ENCODE measurements around the gene PDHX. TPM values are rescaled to one million over a fixed set of nuclear protein-coding genes. Genes with fewer than 3 reads are reported as not detected.
A peak's percentile ranks its signal among the peaks of the same experiment; 100 is the strongest.

Gene PDHX
- total RNA-seq, 1 donor from 2014 or later, result 31.8 TPM

DNA sequence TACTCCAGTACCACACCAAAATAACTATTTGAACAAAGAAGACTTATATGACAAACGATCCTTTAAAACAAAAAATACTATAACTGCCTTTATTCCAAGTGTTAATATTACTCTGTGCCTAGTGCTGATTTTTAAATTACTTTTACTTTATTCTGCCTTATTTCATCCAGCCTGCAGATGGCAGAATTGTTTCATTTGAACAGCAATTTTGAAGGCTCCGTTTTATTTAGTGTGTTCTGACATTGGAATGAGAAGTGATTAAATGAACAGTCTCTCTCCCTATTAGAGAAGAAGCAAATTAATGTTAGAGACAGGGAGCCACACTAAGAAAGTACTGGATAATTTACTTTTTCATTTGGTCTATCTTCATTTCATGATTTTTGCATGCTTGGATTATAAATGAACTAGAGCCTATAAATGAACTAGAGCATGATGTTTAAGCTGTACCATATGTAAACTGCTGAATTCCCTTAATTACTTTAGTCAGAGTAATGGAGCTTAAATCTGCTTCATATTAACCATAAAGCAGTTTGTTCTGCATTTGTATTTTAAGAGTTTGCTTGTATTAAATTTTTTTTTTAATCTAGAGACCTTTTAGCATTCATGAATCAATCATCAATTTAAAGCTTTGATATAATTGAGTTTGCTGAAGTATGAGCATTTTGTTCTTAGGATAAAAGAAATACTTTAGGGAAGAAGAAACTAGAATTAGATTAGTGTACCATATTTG, 9.8 kb downstream of the PDHX start:
- H3K4me1 Mint-ChIP-seq (ENCODE audit: unreplicated experiment), result peaks cover 15% of the 10 kb centered on the region
- H3K27ac Mint-ChIP-seq (ENCODE audit: unreplicated experiment), result no peak overlapping the region
- H3K27me3 Mint-ChIP-seq (ENCODE audit: unreplicated experiment), result peaks cover 1% of the 10 kb centered on the region
- H3K9me3 Mint-ChIP-seq (ENCODE audit: unreplicated experiment), result no peaks in the 10 kb centered on the region
- TF ChIP-seq, protein P1, sequence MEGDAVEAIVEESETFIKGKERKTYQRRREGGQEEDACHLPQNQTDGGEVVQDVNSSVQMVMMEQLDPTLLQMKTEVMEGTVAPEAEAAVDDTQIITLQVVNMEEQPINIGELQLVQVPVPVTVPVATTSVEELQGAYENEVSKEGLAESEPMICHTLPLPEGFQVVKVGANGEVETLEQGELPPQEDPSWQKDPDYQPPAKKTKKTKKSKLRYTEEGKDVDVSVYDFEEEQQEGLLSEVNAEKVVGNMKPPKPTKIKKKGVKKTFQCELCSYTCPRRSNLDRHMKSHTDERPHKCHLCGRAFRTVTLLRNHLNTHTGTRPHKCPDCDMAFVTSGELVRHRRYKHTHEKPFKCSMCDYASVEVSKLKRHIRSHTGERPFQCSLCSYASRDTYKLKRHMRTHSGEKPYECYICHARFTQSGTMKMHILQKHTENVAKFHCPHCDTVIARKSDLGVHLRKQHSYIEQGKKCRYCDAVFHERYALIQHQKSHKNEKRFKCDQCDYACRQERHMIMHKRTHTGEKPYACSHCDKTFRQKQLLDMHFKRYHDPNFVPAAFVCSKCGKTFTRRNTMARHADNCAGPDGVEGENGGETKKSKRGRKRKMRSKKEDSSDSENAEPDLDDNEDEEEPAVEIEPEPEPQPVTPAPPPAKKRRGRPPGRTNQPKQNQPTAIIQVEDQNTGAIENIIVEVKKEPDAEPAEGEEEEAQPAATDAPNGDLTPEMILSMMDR (IDR thresholded peaks at IDR 0.05; ENCODE audit: unreplicated experiment), result peak; percentile 61
- no peaks in the 10 kb centered on the region for H3K36me3 Mint-ChIP-seq (ENCODE audit: low read depth, unreplicated experiment)
- no peak overlapping the region for H3K4me3 Mint-ChIP-seq (ENCODE audit: unreplicated experiment)
- peak; percentile 11 for DNase-seq (ENCODE audit: low spot score)

DNA sequence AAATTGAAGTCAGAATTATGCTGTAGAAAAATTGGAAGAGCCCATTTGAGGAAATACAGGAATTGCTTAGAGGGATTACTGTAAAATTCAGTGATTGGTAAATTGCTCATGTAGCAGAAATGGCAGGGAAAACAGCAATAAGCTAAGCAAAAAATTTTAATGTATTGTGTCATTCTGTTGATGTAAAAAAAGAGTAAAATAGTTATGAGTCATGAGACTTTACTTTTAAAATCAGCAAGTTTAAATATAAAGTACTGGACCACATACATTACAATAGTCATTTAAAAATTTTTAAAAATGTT, 10.4 kb downstream of the PDHX start:
- no peaks in the 10 kb centered on the region for H3K9me3 Mint-ChIP-seq (ENCODE audit: unreplicated experiment)
- TF ChIP-seq, protein P1 (IDR thresholded peaks at IDR 0.05; ENCODE audit: unreplicated experiment), result no peak
- no peak overlapping the region for H3K27ac Mint-ChIP-seq (ENCODE audit: unreplicated experiment)
- DNase-seq (ENCODE audit: low spot score), result no peak
- peaks cover 1% of the 10 kb centered on the region for H3K27me3 Mint-ChIP-seq (ENCODE audit: unreplicated experiment)
- H3K4me1 Mint-ChIP-seq (ENCODE audit: unreplicated experiment), result peaks cover 17% of the 10 kb centered on the region
- no peak overlapping the region for H3K4me3 Mint-ChIP-seq (ENCODE audit: unreplicated experiment)
- H3K36me3 Mint-ChIP-seq (ENCODE audit: low read depth, unreplicated experiment), result no peaks in the 10 kb centered on the region

DNA sequence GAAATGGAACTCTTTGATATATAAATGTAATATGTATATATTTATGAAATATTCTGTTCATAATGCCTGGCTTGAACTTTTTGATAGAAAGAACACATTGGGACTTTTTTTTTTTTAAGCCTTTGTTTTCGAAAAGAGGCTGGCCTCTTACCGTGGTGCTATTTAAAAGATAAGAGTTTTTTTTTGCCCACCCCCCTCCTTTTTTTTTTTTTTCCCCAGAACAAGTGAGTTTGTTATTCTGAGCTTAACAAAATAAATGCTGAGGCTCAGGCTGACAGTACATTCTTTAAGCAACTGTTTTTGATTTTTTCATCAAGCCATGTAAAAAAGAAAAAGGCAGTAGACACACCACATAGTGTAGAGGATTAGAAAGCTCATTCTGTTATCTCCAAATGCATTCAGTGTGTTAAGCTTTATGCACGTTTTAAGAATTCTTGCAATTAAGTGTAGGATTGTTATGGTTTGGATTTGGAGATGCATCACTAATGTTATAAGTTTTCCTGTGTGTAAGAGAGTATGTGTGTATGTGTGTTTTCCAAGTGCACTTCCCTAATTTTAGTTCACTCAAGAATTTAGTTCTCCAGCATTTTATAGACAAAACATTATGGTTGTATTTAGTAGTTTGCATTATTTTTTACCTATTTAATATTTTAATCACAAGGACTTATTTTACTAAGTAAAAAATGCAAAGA, 12.0 kb downstream of the PDHX start:
- H3K27me3 Mint-ChIP-seq (ENCODE audit: unreplicated experiment), result peaks cover 1% of the 10 kb centered on the region
- no peaks in the 10 kb centered on the region for H3K9me3 Mint-ChIP-seq (ENCODE audit: unreplicated experiment)
- H3K4me1 Mint-ChIP-seq (ENCODE audit: unreplicated experiment), result peaks cover 17% of the 10 kb centered on the region
- peaks cover 5% of the 10 kb centered on the region for H3K36me3 Mint-ChIP-seq (ENCODE audit: low read depth, unreplicated experiment)
- TF ChIP-seq, protein P1 (IDR thresholded peaks at IDR 0.05; ENCODE audit: unreplicated experiment), result no peak
- H3K4me3 Mint-ChIP-seq (ENCODE audit: unreplicated experiment), result no peak overlapping the region
- no peak overlapping the region for H3K27ac Mint-ChIP-seq (ENCODE audit: unreplicated experiment)
- no peak for DNase-seq (ENCODE audit: low spot score)

DNA sequence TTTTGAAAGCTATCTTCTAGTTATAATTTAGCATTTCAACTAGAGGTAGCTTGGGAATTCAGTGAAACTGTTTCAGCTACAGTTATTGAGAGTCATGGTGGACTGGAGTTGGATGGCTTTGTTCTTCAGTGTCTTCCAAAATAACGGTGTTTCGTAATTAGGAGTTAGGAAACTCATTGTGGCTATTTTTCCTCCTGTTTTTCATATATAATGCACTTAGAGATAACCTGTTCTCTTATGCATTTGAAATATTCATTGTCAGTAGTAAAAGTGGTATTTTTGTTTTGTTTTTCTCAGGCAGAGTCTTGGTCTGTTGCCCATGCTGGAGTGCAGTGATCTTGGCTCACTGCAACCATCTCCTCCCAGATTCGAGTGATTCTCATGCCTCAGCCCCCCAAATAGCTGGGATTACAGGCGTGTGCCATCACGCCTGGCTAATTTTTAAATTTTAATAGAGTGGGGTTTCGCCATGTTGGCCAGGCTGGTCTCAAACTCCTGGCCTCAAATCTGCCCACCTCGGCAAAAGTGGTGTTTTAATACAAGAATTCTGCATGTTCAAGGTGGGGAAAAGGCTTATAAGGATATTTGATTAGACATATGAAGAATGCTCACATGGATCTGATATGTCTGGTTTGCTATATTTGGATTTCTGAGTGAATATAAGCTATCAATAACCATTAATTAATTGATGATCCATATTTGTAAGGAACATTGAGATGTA, 12.7 kb downstream of the PDHX start:
- H3K9me3 Mint-ChIP-seq (ENCODE audit: unreplicated experiment), result no peaks in the 10 kb centered on the region
- H3K27me3 Mint-ChIP-seq (ENCODE audit: unreplicated experiment), result peaks cover 1% of the 10 kb centered on the region
- peaks cover 17% of the 10 kb centered on the region for H3K4me1 Mint-ChIP-seq (ENCODE audit: unreplicated experiment)

More for the DNA sequence above, 12.7 kb downstream of the PDHX start:
- H3K27ac Mint-ChIP-seq (ENCODE audit: unreplicated experiment), result no peak overlapping the region
- peaks cover 5% of the 10 kb centered on the region for H3K36me3 Mint-ChIP-seq (ENCODE audit: low read depth, unreplicated experiment)
- no peak for DNase-seq (ENCODE audit: low spot score)
- TF ChIP-seq, protein P1 (IDR thresholded peaks at IDR 0.05; ENCODE audit: unreplicated experiment), result no peak
- H3K4me3 Mint-ChIP-seq (ENCODE audit: unreplicated experiment), result no peak overlapping the region
